COLO829 (cell line): ENCODE data around the gene VWA3B.
"Not testable (repeated sequence)": the region's sequence is repeated elsewhere in the genome, so short reads cannot be mapped to it uniquely, and the experiment has no call there.

Source experiments
- DNase-seq: peaks from one replicate; pipeline ENCODE4 v3.0.0; 2012; ENCODE audit warnings: low spot score

The VWA3B gene

GRCh38 chr2:98086491-98087446, at the start of gene VWA3B:
Gene VWA3B (plus strand): TSS chr2:98087167. CDS start chr2:98093093, 5,926 bp downstream.
- peak; percentile 29 for DNase-seq

- DNase-seq, result no peak
Measured at GRCh38 chr2:98037206-98037605, 49.8 kb upstream of the VWA3B start.

- no peak for DNase-seq
Measured at GRCh38 chr2:98037666-98038336, 49.2 kb upstream of the VWA3B start.

- DNase-seq, result no peak
Measured at GRCh38 chr2:98039085-98039756, 47.7 kb upstream of the VWA3B start.

GRCh38 chr2:98040331-98040939, 46.5 kb upstream of the VWA3B start:
- no peak for DNase-seq

- DNase-seq, result no peak
Measured at GRCh38 chr2:98043101-98043500, 43.9 kb upstream of the VWA3B start.

- DNase-seq, result not testable (repeated sequence)
Measured at GRCh38 chr2:98044730-98045129, 42.2 kb upstream of the VWA3B start.

GRCh38 chr2:98050070-98050469, 36.9 kb upstream of the VWA3B start:
- no peak for DNase-seq

GRCh38 chr2:98058191-98058975, 28.6 kb upstream of the VWA3B start:
- DNase-seq, result no peak

GRCh38 chr2:98060277-98060676, 26.7 kb upstream of the VWA3B start:
- no peak for DNase-seq

- DNase-seq, result no peak
Measured at GRCh38 chr2:98063291-98063854, 23.6 kb upstream of the VWA3B start.

- no peak for DNase-seq
Measured at GRCh38 chr2:98065808-98066207, 21.2 kb upstream of the VWA3B start.

GRCh38 chr2:98067160-98067559, 19.8 kb upstream of the VWA3B start:
- DNase-seq, result no peak

GRCh38 chr2:98070081-98070480, 16.9 kb upstream of the VWA3B start:
- no peak for DNase-seq

- no peak for DNase-seq
Measured at GRCh38 chr2:98072442-98072841, 14.5 kb upstream of the VWA3B start.

GRCh38 chr2:98078701-98079100, 8.3 kb upstream of the VWA3B start:
- no peak for DNase-seq

- DNase-seq, result no peak
Measured at GRCh38 chr2:98084151-98084868, 2.7 kb upstream of the VWA3B start.

- DNase-seq, result no peak
Measured at GRCh38 chr2:98084869-98085238, 2.1 kb upstream of the VWA3B start.

- DNase-seq, result no peak
Measured at GRCh38 chr2:98085649-98086048, 1.3 kb upstream of the VWA3B start.

- no peak for DNase-seq
Measured at GRCh38 chr2:98087447-98088020, 567 bp downstream of the VWA3B start.
